ENCODE results near the gene WIPF2. TPM values are rescaled to one million over a fixed set of nuclear protein-coding genes. Genes with fewer than 3 reads are reported as not detected.

Gene WIPF2
- total RNA-seq, 1 experiment from 2014 or later, result 6.0 TPM

- Histone ChIP-seq H3K27ac (ENCODE audit: low read length) (no peak overlapping the region), H3K9ac (ENCODE audit: low read length) (no peak overlapping the region), H3K4me2 (ENCODE audit: low read length) (no peak overlapping the region), H3K79me2 (ENCODE audit: low read length) (no peaks in the 10 kb centered on the region), H3F3A (ENCODE audit: low read length, unreplicated experiment) (no peaks in the 10 kb centered on the region), H3K4me3 (ENCODE audit: low read length) (no peak overlapping the region), H2AFZ (ENCODE audit: low read length) (no peak overlapping the region), H3K9me3 (ENCODE audit: low read length) (no peaks in the 10 kb centered on the region), H3K36me3 (ENCODE audit: low read depth, low read length) (no peaks in the 10 kb centered on the region), H3K9me2 (replicated peaks; ENCODE audit: low read length) (no peaks in the 10 kb centered on the region), H3K27me3 (ENCODE audit: low read length) (no peaks in the 10 kb centered on the region), H4K20me1 (ENCODE audit: low read length) (no peaks in the 10 kb centered on the region), H3K4me1 (ENCODE audit: insufficient read depth, low read length) (no peaks in the 10 kb centered on the region)
- DNase-seq, result no peak
- ChIA-PET CTCF (no interaction called here), POLR2A (ENCODE audit: unreplicated experiment) (no interaction called here)
- intact Hi-C loops (cut with micrococcal nuclease), result no loop called here
- no TSS peak for BruUV-seq (replicated peaks)
- no peak for ATAC-seq
- TF ChIP-seq CTCF (conservative IDR thresholded peaks at IDR 0.05; ENCODE audit: low read depth, low read length), result no peak
- no peak for TF ChIP-seq EZH2 (IDR thresholded peaks at IDR 0.05; ENCODE audit: low read length, unreplicated experiment)
- TF ChIP-seq EZH2phosphoT487 (IDR thresholded peaks at IDR 0.05; ENCODE audit: borderline replicate concordance, low read length), result no peak
Observed at GRCh38 chr17:40182606-40183005, 36.5 kb upstream of the WIPF2 start.

- no TSS peak for BruUV-seq (replicated peaks)
- Histone ChIP-seq H3K9ac (ENCODE audit: low read length) (no peak overlapping the region), H3K9me2 (replicated peaks; ENCODE audit: low read length) (no peaks in the 10 kb centered on the region), H3K79me2 (ENCODE audit: low read length) (no peaks in the 10 kb centered on the region), H3K27me3 (ENCODE audit: low read length) (no peaks in the 10 kb centered on the region), H3K4me3 (ENCODE audit: low read length) (no peak overlapping the region), H2AFZ (ENCODE audit: low read length) (no peak overlapping the region), H3K27ac (ENCODE audit: low read length) (no peak overlapping the region), H3F3A (ENCODE audit: low read length, unreplicated experiment) (no peaks in the 10 kb centered on the region), H3K36me3 (ENCODE audit: low read depth, low read length) (no peaks in the 10 kb centered on the region), H3K4me2 (ENCODE audit: low read length) (no peak overlapping the region), H3K9me3 (ENCODE audit: low read length) (no peaks in the 10 kb centered on the region), H4K20me1 (ENCODE audit: low read length) (no peaks in the 10 kb centered on the region), H3K4me1 (ENCODE audit: insufficient read depth, low read length) (peaks cover 11% of the 10 kb centered on the region)
- TF ChIP-seq EZH2 (IDR thresholded peaks at IDR 0.05; ENCODE audit: low read length, unreplicated experiment) (no peak), EZH2phosphoT487 (IDR thresholded peaks at IDR 0.05; ENCODE audit: borderline replicate concordance, low read length) (no peak), CTCF (conservative IDR thresholded peaks at IDR 0.05; ENCODE audit: low read depth, low read length) (no peak)
- CTCF ChIA-PET, result no interaction called here
- ATAC-seq, result no peak
- intact Hi-C loops (cut with micrococcal nuclease), result no loop called here
- POLR2A ChIA-PET (ENCODE audit: unreplicated experiment), result no interaction called here
- no peak for DNase-seq
Observed at GRCh38 chr17:40187238-40187637, 31.9 kb upstream of the WIPF2 start.

GRCh38 chr17:40188694-40189093 is 30.4 kb upstream of the WIPF2 start:
- no peaks in the 10 kb centered on the region for H3K27me3 ChIP-seq (ENCODE audit: low read length)
- POLR2A ChIA-PET (ENCODE audit: unreplicated experiment), result no interaction called here
- CTCF ChIA-PET, result interaction anchor here (0.6 kb wide), 1 partner anchor 46 kb away, joined by 4 read pairs; no protein-coding TSS in a partner anchor

More at GRCh38 chr17:40188694-40189093, 30.4 kb upstream of the WIPF2 start:
- TF ChIP-seq CTCF (conservative IDR thresholded peaks at IDR 0.05; ENCODE audit: low read depth, low read length) (no peak), EZH2 (IDR thresholded peaks at IDR 0.05; ENCODE audit: low read length, unreplicated experiment) (no peak), EZH2phosphoT487 (IDR thresholded peaks at IDR 0.05; ENCODE audit: borderline replicate concordance, low read length) (no peak)
- Histone ChIP-seq H4K20me1 (ENCODE audit: low read length) (no peaks in the 10 kb centered on the region), H2AFZ (ENCODE audit: low read length) (no peak overlapping the region), H3K9ac (ENCODE audit: low read length) (no peak overlapping the region), H3F3A (ENCODE audit: low read length, unreplicated experiment) (no peaks in the 10 kb centered on the region), H3K4me2 (ENCODE audit: low read length) (no peak overlapping the region), H3K4me3 (ENCODE audit: low read length) (no peak overlapping the region), H3K79me2 (ENCODE audit: low read length) (no peaks in the 10 kb centered on the region), H3K9me3 (ENCODE audit: low read length) (no peaks in the 10 kb centered on the region), H3K4me1 (ENCODE audit: insufficient read depth, low read length) (peaks cover 11% of the 10 kb centered on the region), H3K9me2 (replicated peaks; ENCODE audit: low read length) (no peaks in the 10 kb centered on the region), H3K27ac (ENCODE audit: low read length) (no peak overlapping the region), H3K36me3 (ENCODE audit: low read depth, low read length) (no peaks in the 10 kb centered on the region)
- DNase-seq (no peak), ATAC-seq (no peak)
- intact Hi-C loops (cut with micrococcal nuclease), result no loop called here
- BruUV-seq (replicated peaks), result no TSS peak
